HCT116 (cell line): ENCODE results near the gene CSTA. TPM values are rescaled to one million over a fixed set of nuclear protein-coding genes. Genes with fewer than 3 reads are reported as not detected.

ENCODE experiments used
- ATAC-seq: fragments of 200-7000 bp; cut with Tn5 transposase; 2 replicates; pipeline ENCODE4 v1.9.1; 2020; ENCODE audit warnings: mild to moderate bottlenecking, moderate library complexity
- BruUV-seq: library from RNA; stranded (reverse); fragments of 400-500 nt; replicated peaks from 2 replicates; lab custom pipeline; 2021; lab: Mats Ljungman, UMichigan
- CTCF ChIA-PET: fragments of 300-600 bp; sonication (Branson Sonifier 250); formaldehyde crosslinking; loops from one replicate; lab custom pipeline; 2021; ENCODE audit warnings: antibody characterized with exemption; lab: Charles Lee
- POLR2A ChIA-PET: fragments of 300-600, 350-600 bp; sonication (Branson Sonifier 250); formaldehyde crosslinking; loops from one replicate; lab custom pipeline; 2021; ENCODE audit warnings: antibody characterized with exemption; lab: Charles Lee
- RAD21 ChIA-PET, 2 experiments: fragments of 300-600 bp; sonication (Branson Sonifier 250); formaldehyde crosslinking; loops; one replicate each; lab custom pipeline; 2023; ENCODE audit warnings: low total read pairs in 2 of 2; ENCODE audit not compliant: uncharacterized antibody in 2 of 2, unreplicated experiment in 2 of 2, low non-redundant PET in 1 of 2; lab: Charles Lee
- DNase-seq: peaks from one replicate; pipeline ENCODE4 v3.0.0-alpha.2; 2010; ENCODE audit warnings: low read depth, low spot score
- H2AFZ ChIP-seq: fragments of 200-600 bp; shearing (Covaris generic), sonication (generic); 2 replicates; pipeline ENCODE4 v1.6.1; 2017; ENCODE audit warnings: low read depth, mixed run types, mixed read lengths, antibody characterized with exemption, low read length; ENCODE audit not compliant: poor library complexity, severe bottlenecking
- H3K27ac ChIP-seq: 2 replicates; pipeline ENCODE4 v1.5.1; 2012; ENCODE audit warnings: low read depth, low read length
- H3K27me3 ChIP-seq: fragments of 200-600 bp; sonication (generic); 2 replicates; pipeline ENCODE4 v1.6.1; 2016; ENCODE audit warnings: mixed run types, low read length, mixed read lengths; ENCODE audit not compliant: insufficient read depth
- H3K36me3 ChIP-seq, 2 experiments: fragments of 200-500 bp in 1 of 2; fragments of 200-600 bp in 1 of 2; sonication (Bioruptor generic) in 1 of 2; sonication (generic) in 1 of 2; 2 replicates each; pipeline versions ENCODE4 v1.5.1 to v1.6.1; 2014 to 2016; ENCODE audit warnings: low read length in 2 of 2, inconsistent platforms in 1 of 2, mixed read lengths in 1 of 2, mixed run types in 1 of 2; ENCODE audit not compliant: insufficient read depth in 2 of 2, control insufficient read depth in 1 of 2
- H3K4me1 ChIP-seq, 2 experiments: fragments of 200-600 bp in 1 of 2; sonication (generic) in 1 of 2; 2 replicates each; pipeline versions ENCODE4 v1.5.1 to v1.6.1; 2012 to 2017; ENCODE audit warnings: low read length in 2 of 2, inconsistent platforms in 1 of 2, mild to moderate bottlenecking in 1 of 2, mixed read lengths in 1 of 2, mixed run types in 1 of 2, moderate library complexity in 1 of 2; ENCODE audit not compliant: insufficient read depth in 2 of 2, control insufficient read depth in 1 of 2
- H3K4me2 ChIP-seq: fragments of 200-600 bp; sonication (generic); 2 replicates; pipeline ENCODE4 v1.6.1; 2017; ENCODE audit warnings: mixed run types, low read length, mixed read lengths
- H3K4me3 ChIP-seq, 2 experiments: fragments of 200-600 bp in 1 of 2; sonication (generic) in 1 of 2; replicated peaks in 1 of 2; 2 replicates each; pipeline ENCODE4 v1.5.1; 2011 to 2016; ENCODE audit warnings: low read length in 2 of 2, control low read depth in 1 of 2, low read depth in 1 of 2, mild to moderate bottlenecking in 1 of 2, mixed read lengths in 1 of 2, mixed run types in 1 of 2
- H3K79me2 ChIP-seq: fragments of 200-600 bp; sonication (generic); 2 replicates; pipeline ENCODE4 v1.6.1; 2017; ENCODE audit warnings: mild to moderate bottlenecking, mixed run types, low read length, moderate library complexity, mixed read lengths; ENCODE audit not compliant: insufficient read depth
- H3K9ac ChIP-seq: fragments of 200-600 bp; sonication (generic); 2 replicates; pipeline ENCODE4 v1.6.1; 2016; ENCODE audit warnings: low read length, mixed read lengths
- H3K9me2 ChIP-seq: fragments of 200-600 bp; sonication (generic), shearing (Covaris generic); 2 replicates; pipeline ENCODE4 v1.6.1; 2017; ENCODE audit warnings: mixed run types, mild to moderate bottlenecking, moderate library complexity; ENCODE audit not compliant: insufficient read depth
- H3K9me3 ChIP-seq, 2 experiments: fragments of 200-500 bp in 1 of 2; fragments of 200-600 bp in 1 of 2; sonication (Bioruptor generic) in 1 of 2; sonication (generic) in 1 of 2; 2 replicates each; pipeline ENCODE4 v1.6.1; 2014 to 2017; ENCODE audit warnings: low read length in 2 of 2, mixed read lengths in 2 of 2, inconsistent platforms in 1 of 2, low read depth in 1 of 2, mild to moderate bottlenecking in 1 of 2, mixed run types in 1 of 2, moderate library complexity in 1 of 2; ENCODE audit not compliant: control insufficient read depth in 1 of 2, insufficient read depth in 1 of 2
- H4K20me1 ChIP-seq: fragments of 200-600 bp; sonication (generic), shearing (Covaris generic); 2 replicates; pipeline ENCODE4 v1.6.1; 2017; ENCODE audit warnings: mixed run types, mild to moderate bottlenecking, moderate library complexity; ENCODE audit not compliant: insufficient read depth
- EGR1 ChIP-seq: IDR thresholded peaks from 2 replicates; pipeline ENCODE4 v1.6.1; 2012; ENCODE audit warnings: low read depth
- RAD21 ChIP-seq: IDR thresholded peaks from 2 replicates; pipeline ENCODE4 v1.6.1; 2012; ENCODE audit warnings: low read depth, mild to moderate bottlenecking
- intact Hi-C: fragments of 100-400 bp; cut with micrococcal nuclease; formaldehyde crosslinking; loops from 2 replicates; pipeline ENCODE4 v1.10.0; 2022
- total RNA-seq: library from RNA; stranded (reverse); gene quantifications from one replicate; pipeline ENCODE4 v1.2.1, GENCODE V29; 2021; ENCODE audit not compliant: unreplicated experiment
- TF ChIP-seq, protein P1 (sequence below): IDR thresholded peaks from 2 replicates; pipeline ENCODE4 v1.6.1; 2011; ENCODE audit warnings: mild to moderate bottlenecking, low read length, moderate library complexity; ENCODE audit not compliant: insufficient replicate concordance; ENCODE audit errors: extremely low read depth
- TF ChIP-seq, protein P2 (sequence below): IDR thresholded peaks from 2 replicates; pipeline ENCODE4 v1.6.1; 2012; ENCODE audit warnings: low read depth
- TF ChIP-seq, protein P3 (sequence below): IDR thresholded peaks from 2 replicates; pipeline ENCODE4 v1.6.1; 2012

The CSTA gene
- total RNA-seq, 1 experiment from 2014 or later = 11.0 TPM

DNA sequence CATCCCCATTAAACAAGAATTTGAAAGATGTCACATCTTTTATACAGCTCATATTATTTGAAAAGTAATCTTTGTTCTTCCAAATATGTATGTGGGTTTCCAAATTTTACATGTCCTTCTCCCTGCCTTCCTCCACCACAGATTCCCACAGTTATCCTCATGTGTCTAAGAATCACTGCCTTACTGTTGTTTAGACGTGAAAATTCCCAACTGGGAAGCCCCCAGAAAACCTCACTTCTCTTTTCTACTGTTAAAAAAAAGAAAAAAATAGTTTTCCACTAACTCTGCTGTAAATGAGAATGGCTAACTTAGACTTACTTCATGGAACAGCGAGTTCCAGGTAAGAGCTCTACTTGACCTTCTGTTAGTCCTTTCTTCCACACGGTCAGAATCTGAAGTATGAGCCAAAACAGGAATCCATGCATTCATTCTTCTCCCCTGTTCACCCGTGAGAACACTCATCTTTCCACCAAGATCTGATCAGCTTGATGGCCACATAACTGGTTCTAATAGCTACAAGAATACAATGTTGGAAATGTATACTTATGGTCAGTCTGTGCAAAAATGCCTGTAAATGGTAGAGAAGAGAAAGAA is 17.9 kb upstream of the CSTA start:
- H3K4me1 ChIP-seq = 0 out of 4 replicates have a peak, but pooled peaks cover 0 to 3% of the 10 kb centered on the region in 2 experiments
- RAD21 ChIA-PET = interaction anchor here in 1 of 2 experiments (1.5 kb wide), 1 partner anchor 50 kb away, joined by 3 read pairs; no protein-coding TSS in a partner anchor
- TF ChIP-seq, protein P1, sequence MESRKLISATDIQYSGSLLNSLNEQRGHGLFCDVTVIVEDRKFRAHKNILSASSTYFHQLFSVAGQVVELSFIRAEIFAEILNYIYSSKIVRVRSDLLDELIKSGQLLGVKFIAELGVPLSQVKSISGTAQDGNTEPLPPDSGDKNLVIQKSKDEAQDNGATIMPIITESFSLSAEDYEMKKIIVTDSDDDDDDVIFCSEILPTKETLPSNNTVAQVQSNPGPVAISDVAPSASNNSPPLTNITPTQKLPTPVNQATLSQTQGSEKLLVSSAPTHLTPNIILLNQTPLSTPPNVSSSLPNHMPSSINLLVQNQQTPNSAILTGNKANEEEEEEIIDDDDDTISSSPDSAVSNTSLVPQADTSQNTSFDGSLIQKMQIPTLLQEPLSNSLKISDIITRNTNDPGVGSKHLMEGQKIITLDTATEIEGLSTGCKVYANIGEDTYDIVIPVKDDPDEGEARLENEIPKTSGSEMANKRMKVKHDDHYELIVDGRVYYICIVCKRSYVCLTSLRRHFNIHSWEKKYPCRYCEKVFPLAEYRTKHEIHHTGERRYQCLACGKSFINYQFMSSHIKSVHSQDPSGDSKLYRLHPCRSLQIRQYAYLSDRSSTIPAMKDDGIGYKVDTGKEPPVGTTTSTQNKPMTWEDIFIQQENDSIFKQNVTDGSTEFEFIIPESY = no peak
- TF ChIP-seq RAD21 (no peak), EGR1 (no peak)
- TF ChIP-seq, protein P2, sequence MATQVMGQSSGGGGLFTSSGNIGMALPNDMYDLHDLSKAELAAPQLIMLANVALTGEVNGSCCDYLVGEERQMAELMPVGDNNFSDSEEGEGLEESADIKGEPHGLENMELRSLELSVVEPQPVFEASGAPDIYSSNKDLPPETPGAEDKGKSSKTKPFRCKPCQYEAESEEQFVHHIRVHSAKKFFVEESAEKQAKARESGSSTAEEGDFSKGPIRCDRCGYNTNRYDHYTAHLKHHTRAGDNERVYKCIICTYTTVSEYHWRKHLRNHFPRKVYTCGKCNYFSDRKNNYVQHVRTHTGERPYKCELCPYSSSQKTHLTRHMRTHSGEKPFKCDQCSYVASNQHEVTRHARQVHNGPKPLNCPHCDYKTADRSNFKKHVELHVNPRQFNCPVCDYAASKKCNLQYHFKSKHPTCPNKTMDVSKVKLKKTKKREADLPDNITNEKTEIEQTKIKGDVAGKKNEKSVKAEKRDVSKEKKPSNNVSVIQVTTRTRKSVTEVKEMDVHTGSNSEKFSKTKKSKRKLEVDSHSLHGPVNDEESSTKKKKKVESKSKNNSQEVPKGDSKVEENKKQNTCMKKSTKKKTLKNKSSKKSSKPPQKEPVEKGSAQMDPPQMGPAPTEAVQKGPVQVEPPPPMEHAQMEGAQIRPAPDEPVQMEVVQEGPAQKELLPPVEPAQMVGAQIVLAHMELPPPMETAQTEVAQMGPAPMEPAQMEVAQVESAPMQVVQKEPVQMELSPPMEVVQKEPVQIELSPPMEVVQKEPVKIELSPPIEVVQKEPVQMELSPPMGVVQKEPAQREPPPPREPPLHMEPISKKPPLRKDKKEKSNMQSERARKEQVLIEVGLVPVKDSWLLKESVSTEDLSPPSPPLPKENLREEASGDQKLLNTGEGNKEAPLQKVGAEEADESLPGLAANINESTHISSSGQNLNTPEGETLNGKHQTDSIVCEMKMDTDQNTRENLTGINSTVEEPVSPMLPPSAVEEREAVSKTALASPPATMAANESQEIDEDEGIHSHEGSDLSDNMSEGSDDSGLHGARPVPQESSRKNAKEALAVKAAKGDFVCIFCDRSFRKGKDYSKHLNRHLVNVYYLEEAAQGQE = no peak
- TF ChIP-seq, protein P3, sequence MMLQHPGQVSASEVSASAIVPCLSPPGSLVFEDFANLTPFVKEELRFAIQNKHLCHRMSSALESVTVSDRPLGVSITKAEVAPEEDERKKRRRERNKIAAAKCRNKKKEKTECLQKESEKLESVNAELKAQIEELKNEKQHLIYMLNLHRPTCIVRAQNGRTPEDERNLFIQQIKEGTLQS = no peak
- TF ChIP-seq, all 23 proteins: peak for 0
- ATAC-seq = no peak
- Histone ChIP-seq H3K27ac (no peak overlapping the region), H3K36me3 (no peaks in the 10 kb centered on the region), H3K27me3 (no peaks in the 10 kb centered on the region), H3K9me3 (no peaks in the 10 kb centered on the region), H3K4me3 (no peak overlapping the region), H3K4me2 (no peak overlapping the region), H3K9ac (no peak overlapping the region), H3K9me2 (no peaks in the 10 kb centered on the region), H3K79me2 (no peaks in the 10 kb centered on the region), H4K20me1 (no peaks in the 10 kb centered on the region), H2AFZ (no peak overlapping the region)
- ChIA-PET POLR2A (interaction anchor here (1.3 kb wide), 1 partner anchor 9 kb away, joined by 3 read pairs; no protein-coding TSS in a partner anchor), CTCF (interaction anchor here (1.0 to 2.7 kb wide), 5 partner anchors 8 to 77 kb away, joined by 3 to 14 read pairs (median 6); partner anchors contain the start of gene FAM162A)
- DNase-seq = no peak
- intact Hi-C loops = loop anchor here (5.0 kb wide), 2 partner anchors 50 to 760 kb away; partner anchors contain the start of gene POLQ
- BruUV-seq = no TSS peak
